GM21390 (cell line): ENCODE data around the gene BAAT.

ENCODE experiments used
- ATAC-seq: cut with Tn5 transposase; IDR thresholded peaks from one replicate; pipeline ENCODE4 v1.9.1; 2021; ENCODE audit not compliant: unreplicated experiment

Gene BAAT

GRCh38 chr9:101398930-101399642 is 14.3 kb upstream of the BAAT start:
- peak; percentile 1 for ATAC-seq

GRCh38 chr9:101398068-101398929 is 13.5 kb upstream of the BAAT start, which contains the start of the genes MRPL50 and ZNF189:
MRPL50 (minus strand) TSS chr9:101398618; CDS start chr9:101398592, 26 bp downstream.
ZNF189 (plus strand) TSS chr9:101398851; CDS start chr9:101399157, 306 bp downstream.
- peak; percentile 98 for ATAC-seq

- no peak for ATAC-seq
These were observed 12.9 kb upstream of the BAAT start for GRCh38 chr9:101397746-101398067.

GRCh38 chr9:101394687-101395086 is 9.9 kb upstream of the BAAT start:
- ATAC-seq: no peak

GRCh38 chr9:101393135-101393534 is 8.3 kb upstream of the BAAT start:
- ATAC-seq: no peak

- ATAC-seq: no peak
These were observed 3.7 kb upstream of the BAAT start for GRCh38 chr9:101388507-101388993.

- ATAC-seq: peak; percentile 80
These were observed 3.2 kb upstream of the BAAT start for GRCh38 chr9:101387871-101388506.

GRCh38 chr9:101383361-101383760 is 1.4 kb downstream of the BAAT start:
- no peak for ATAC-seq

GRCh38 chr9:101381833-101382342 is 2.9 kb downstream of the BAAT start:
- ATAC-seq: no peak

- no peak for ATAC-seq
These were observed 3.7 kb downstream of the BAAT start for GRCh38 chr9:101381118-101381517.

- no peak for ATAC-seq
These were observed 4.5 kb downstream of the BAAT start for GRCh38 chr9:101380295-101380694.

GRCh38 chr9:101376111-101376848 is 8.5 kb downstream of the BAAT start:
- no peak for ATAC-seq

GRCh38 chr9:101375546-101375945 is 9.3 kb downstream of the BAAT start:
- ATAC-seq: no peak

- ATAC-seq: no peak
These were observed 12.3 kb downstream of the BAAT start for GRCh38 chr9:101372327-101373118.

- no peak for ATAC-seq
These were observed 13.0 kb downstream of the BAAT start for GRCh38 chr9:101371813-101372212.

- ATAC-seq: no peak
These were observed 14.8 kb downstream of the BAAT start for GRCh38 chr9:101369884-101370531.

GRCh38 chr9:101369286-101369685 is 15.5 kb downstream of the BAAT start:
- ATAC-seq: no peak

- ATAC-seq: no peak
These were observed 17.5 kb downstream of the BAAT start for GRCh38 chr9:101367323-101367722.

GRCh38 chr9:101366038-101366756 is 18.6 kb downstream of the BAAT start:
- no peak for ATAC-seq
